PC-3 (cell line): ENCODE measurements around the gene FALEC. TPM values are rescaled to one million over a fixed set of nuclear protein-coding genes. Genes with fewer than 3 reads are reported as not detected.

Source experiments
- ATAC-seq: fragments of 200-7000 bp; cut with Tn5 transposase; 2 replicates; pipeline ENCODE4 v1.9.1; 2020; ENCODE audit warnings: mild to moderate bottlenecking, moderate library complexity
- BruUV-seq: library from RNA; stranded (reverse); fragments of 400-500 nt; replicated peaks from 2 replicates; lab custom pipeline; 2021; lab: Mats Ljungman, UMichigan
- CTCF ChIA-PET: fragments of 300-600 bp; sonication (Branson Sonifier 250); formaldehyde crosslinking; loops from one replicate; lab custom pipeline; 2022; ENCODE audit warnings: antibody characterized with exemption; lab: Charles Lee
- POLR2A ChIA-PET: fragments of 300-600 bp; sonication (Branson Sonifier 250); formaldehyde crosslinking; loops from one replicate; lab custom pipeline; 2022; ENCODE audit warnings: antibody characterized with exemption; ENCODE audit not compliant: unreplicated experiment; lab: Charles Lee
- DNase-seq: peaks from one replicate; pipeline ENCODE4 v3.0.0-alpha.2; 2015
- H2AFZ ChIP-seq: fragments of 300-600 bp; sonication (generic); 2 replicates; pipeline ENCODE4 v1.6.0; 2016; ENCODE audit warnings: antibody characterized with exemption, low read length
- H3F3A ChIP-seq: fragments of 300-600 bp; sonication (generic); one replicate; pipeline ENCODE4 v1.6.0; 2017; ENCODE audit warnings: antibody characterized with exemption, low read length, control low read depth, mild to moderate bottlenecking; ENCODE audit not compliant: unreplicated experiment
- H3K27ac ChIP-seq: fragments of 300-600 bp; sonication (generic); 2 replicates; pipeline ENCODE4 v1.5.1; 2016; ENCODE audit warnings: mild to moderate bottlenecking, low read length
- H3K27me3 ChIP-seq: fragments of 300-600 bp; sonication (generic); 2 replicates; pipeline ENCODE4 v1.6.1; 2016; ENCODE audit warnings: low read length, mixed read lengths
- H3K36me3 ChIP-seq: fragments of 300-600 bp; sonication (generic); 2 replicates; pipeline ENCODE4 v1.6.1; 2016; ENCODE audit warnings: low read depth, mixed run types, low read length, mixed read lengths
- H3K4me1 ChIP-seq: fragments of 300-600 bp; sonication (generic); 2 replicates; pipeline ENCODE4 v1.5.1; 2016; ENCODE audit warnings: low read length; ENCODE audit not compliant: insufficient read depth
- H3K4me2 ChIP-seq: fragments of 300-600 bp; sonication (generic); 2 replicates; pipeline ENCODE4 v1.6.0; 2016; ENCODE audit warnings: low read length
- H3K4me3 ChIP-seq: fragments of 300-600 bp; sonication (generic); 2 replicates; pipeline ENCODE4 v1.5.1; 2016; ENCODE audit warnings: mild to moderate bottlenecking, low read length, mixed read lengths
- H3K79me2 ChIP-seq: fragments of 300-600 bp; sonication (generic); 2 replicates; pipeline ENCODE4 v1.6.1; 2017; ENCODE audit warnings: low read length, mixed read lengths
- H3K9ac ChIP-seq: fragments of 300-600 bp; sonication (generic); 2 replicates; pipeline ENCODE4 v1.6.0; 2016; ENCODE audit warnings: mild to moderate bottlenecking, low read length
- H3K9me2 ChIP-seq: fragments of 300-600 bp; sonication (generic); replicated peaks from 2 replicates; pipeline ENCODE4 v1.6.1; 2016; ENCODE audit warnings: mixed run types, low read length, mixed read lengths
- H3K9me3 ChIP-seq: fragments of 300-600 bp; sonication (generic); 2 replicates; pipeline ENCODE4 v1.6.1; 2016; ENCODE audit warnings: low read length, mixed read lengths
- H4K20me1 ChIP-seq: fragments of 300-600 bp; sonication (generic); 2 replicates; pipeline ENCODE4 v1.6.1; 2016; ENCODE audit warnings: low read length, mixed read lengths
- CTCF ChIP-seq: fragments of 300-600 bp; sonication (generic); conservative IDR thresholded peaks from 2 replicates; pipeline ENCODE4 v1.5.1; 2017; ENCODE audit warnings: antibody characterized with exemption, low read depth, mild to moderate bottlenecking, low read length
- EZH2 ChIP-seq: fragments of 300-600 bp; sonication (generic); IDR thresholded peaks from one replicate; pipeline ENCODE4 v1.6.1; 2017; ENCODE audit warnings: antibody characterized with exemption, mild to moderate bottlenecking, low read length; ENCODE audit not compliant: unreplicated experiment
- EZH2phosphoT487 ChIP-seq: fragments of 300-600 bp; sonication (generic); IDR thresholded peaks from 2 replicates; pipeline ENCODE4 v1.6.1; 2018; ENCODE audit warnings: mild to moderate bottlenecking, antibody characterized with exemption, low read length, borderline replicate concordance
- intact Hi-C: fragments of 100-400 bp; cut with micrococcal nuclease; formaldehyde crosslinking; loops from 2 replicates; pipeline ENCODE4 v1.9.0; 2023
- total RNA-seq: library from RNA; depleted of rRNA; stranded (reverse); fragments of >200 nt; gene quantifications from 2 replicates; pipeline ENCODE4 v1.2.3, GENCODE V29; 2014

FALEC gene
- total RNA-seq, 1 experiment from 2014 or later = 0.73 TPM

GRCh38 chr1:150550222-150551050 is 34.9 kb downstream of the FALEC start:
- Histone ChIP-seq H3K4me2 (no peak overlapping the region), H3K4me1 (peaks cover 20% of the 10 kb centered on the region), H3K36me3 (no peaks in the 10 kb centered on the region), H3K27me3 (no peaks in the 10 kb centered on the region), H3K9me3 (no peaks in the 10 kb centered on the region), H2AFZ (no peak overlapping the region), H3F3A (no peaks in the 10 kb centered on the region), H3K79me2 (no peaks in the 10 kb centered on the region), H3K27ac (no peak overlapping the region), H3K9ac (no peak overlapping the region), H3K9me2 (no peaks in the 10 kb centered on the region), H4K20me1 (no peaks in the 10 kb centered on the region), H3K4me3 (no peak overlapping the region)
- no TSS peak for BruUV-seq
- ATAC-seq (no peak), DNase-seq (no peak)
- POLR2A ChIA-PET = no interaction called here
- intact Hi-C loops = no loop called here
- CTCF ChIA-PET = no interaction called here
- TF ChIP-seq EZH2 = no peak
- no peak for TF ChIP-seq CTCF
- no peak for TF ChIP-seq EZH2phosphoT487

- intact Hi-C loops = no loop called here
- Histone ChIP-seq H3K36me3 (no peaks in the 10 kb centered on the region), H3K27ac (no peak overlapping the region), H3K9ac (no peak overlapping the region), H3K9me2 (no peaks in the 10 kb centered on the region), H4K20me1 (no peaks in the 10 kb centered on the region), H3K4me2 (no peak overlapping the region), H3K9me3 (no peaks in the 10 kb centered on the region), H2AFZ (no peak overlapping the region), H3K79me2 (no peaks in the 10 kb centered on the region), H3K4me3 (no peak overlapping the region), H3F3A (no peaks in the 10 kb centered on the region), H3K4me1 (peaks cover 20% of the 10 kb centered on the region), H3K27me3 (no peaks in the 10 kb centered on the region)
- DNase-seq (no peak), ATAC-seq (no peak)
- CTCF ChIA-PET = interaction anchor here (0.6 kb wide), 1 partner anchor 32 kb away, joined by 3 read pairs; no protein-coding TSS in a partner anchor
- TF ChIP-seq EZH2phosphoT487 = no peak
- no peak for TF ChIP-seq EZH2
- no peak for TF ChIP-seq CTCF
- POLR2A ChIA-PET = interaction anchor here (0.6 to 0.7 kb wide), 2 partner anchors 162 to 730 kb away, joined by 4 to 8 read pairs; no protein-coding TSS in a partner anchor
- no TSS peak for BruUV-seq
Measured at GRCh38 chr1:150551051-150551783, 35.7 kb downstream of the FALEC start.
